ENCODE data around the gene UBA7.
A peak's percentile ranks its signal among the peaks of the same experiment; 100 is the strongest.
"Not testable (repeated sequence)": the region's sequence is repeated elsewhere in the genome, so short reads cannot be mapped to it uniquely, and the experiment has no call there.

UBA7 gene

GRCh38 chr3:49813497-49814174 is at the start of gene UBA7:
Gene UBA7 (minus strand): TSS chr3:49813953. CDS start chr3:49813787, 166 bp downstream.
- DNase-seq (ENCODE audit: low read depth in 2 of 2): peak; percentile 75

GRCh38 chr3:49859576-49860305 is 46.0 kb upstream of the UBA7 start:
- no peak for DNase-seq (ENCODE audit: low read depth in 2 of 2)

GRCh38 chr3:49856181-49857005 is 42.6 kb upstream of the UBA7 start, which contains the start of gene TRAIP:
Gene TRAIP (minus strand): TSS chr3:49856564. CDS start chr3:49856453, 111 bp downstream.
- peak; percentile 70 to 75 for DNase-seq (ENCODE audit: low read depth in 2 of 2)

GRCh38 chr3:49855662-49856061 is 41.9 kb upstream of the UBA7 start:
- no peak for DNase-seq (ENCODE audit: low read depth in 2 of 2)

GRCh38 chr3:49845694-49846093 is 31.9 kb upstream of the UBA7 start:
- DNase-seq (ENCODE audit: low read depth in 2 of 2): no peak

GRCh38 chr3:49844464-49845183 is 30.9 kb upstream of the UBA7 start:
- DNase-seq (ENCODE audit: low read depth in 2 of 2): no peak

- no peak for DNase-seq (ENCODE audit: low read depth in 2 of 2)
Observed at GRCh38 chr3:49842843-49843517, 29.2 kb upstream of the UBA7 start.

- no peak for DNase-seq (ENCODE audit: low read depth in 2 of 2)
Observed at GRCh38 chr3:49841806-49842205, 28.1 kb upstream of the UBA7 start.

GRCh38 chr3:49841126-49841696 is 27.5 kb upstream of the UBA7 start:
- no peak for DNase-seq (ENCODE audit: low read depth in 2 of 2)

- no peak for DNase-seq (ENCODE audit: low read depth in 2 of 2)
Observed at GRCh38 chr3:49840388-49840787, 26.6 kb upstream of the UBA7 start.

GRCh38 chr3:49839193-49839809 is 25.5 kb upstream of the UBA7 start:
- peak; percentile 41 to 48 for DNase-seq (ENCODE audit: low read depth in 2 of 2)

GRCh38 chr3:49831341-49831740 is 17.6 kb upstream of the UBA7 start:
- no peak for DNase-seq (ENCODE audit: low read depth in 2 of 2)

GRCh38 chr3:49826016-49826415 is 12.3 kb upstream of the UBA7 start:
- no peak for DNase-seq (ENCODE audit: low read depth in 2 of 2)

GRCh38 chr3:49823131-49823530 is 9.4 kb upstream of the UBA7 start:
- DNase-seq (ENCODE audit: low read depth in 2 of 2): not testable (repeated sequence)

GRCh38 chr3:49812916-49813496 is 747 bp downstream of the UBA7 start:
- no peak for DNase-seq (ENCODE audit: low read depth in 2 of 2)

- DNase-seq (ENCODE audit: low read depth in 2 of 2): no peak
Observed at GRCh38 chr3:49807431-49808114, 6.2 kb downstream of the UBA7 start.

- DNase-seq (ENCODE audit: low read depth in 2 of 2): no peak
Observed at GRCh38 chr3:49806850-49807249, 6.9 kb downstream of the UBA7 start.

GRCh38 chr3:49805897-49806701 is 7.7 kb downstream of the UBA7 start:
- peak; percentile 74 to 80 for DNase-seq (ENCODE audit: low read depth in 2 of 2)

Data from fibroblast of skin of left biceps (primary cell).